Uterus (tissue), 2 donors: Measurements from ENCODE around the gene PLEKHH3.
"Not testable (repeated sequence)": the region's sequence is repeated elsewhere in the genome, so short reads cannot be mapped to it uniquely, and the experiment has no call there.

ENCODE experiments used
- CTCF ChIP-seq, 4 experiments: fragments of 200-600 bp in 2 of 4; fragments of 450-650 bp in 2 of 4; sonication (generic) in 2 of 4; IDR thresholded peaks; one replicate each; pipeline ENCODE4 v1.5.1; 2016 to 2019; ENCODE audit warnings: antibody characterized with exemption in 4 of 4, mild to moderate bottlenecking in 2 of 4, moderate library complexity in 1 of 4
- POLR2A ChIP-seq, 2 donors: fragments of 450-650 bp; IDR thresholded peaks; one replicate each; pipeline ENCODE4 v1.6.1; 2016; ENCODE audit warnings: antibody characterized with exemption in 2 of 2, mild to moderate bottlenecking in 1 of 2, moderate library complexity in 1 of 2

- not testable (repeated sequence) for TF ChIP-seq POLR2A, CTCF (IDR thresholded peaks at IDR 0.05)
These were observed 54.8 kb downstream of the PLEKHH3 start for GRCh38 chr17:42621987-42622386.
